Neuronal stem cell (in vitro differentiated cells): ENCODE data around the gene CACNA2D2.

Experiments
- DNase-seq: peaks from one replicate; pipeline ENCODE4 v3.0.0-alpha.2; 2013; ENCODE audit warnings: low spot score
- H2AFZ ChIP-seq: one replicate; pipeline ENCODE4 v1.6.1; 2013; ENCODE audit warnings: mild to moderate bottlenecking, low read length, inconsistent platforms
- H2AK5ac ChIP-seq: 2 replicates; pipeline ENCODE4 v1.6.1; 2013; ENCODE audit warnings: low read depth, mild to moderate bottlenecking, inconsistent platforms, low read length, moderate library complexity, mixed read lengths
- H2BK120ac ChIP-seq: 2 replicates; pipeline ENCODE4 v1.6.1; 2013; ENCODE audit warnings: low read depth, mild to moderate bottlenecking, inconsistent platforms, low read length, moderate library complexity, mixed read lengths
- H2BK12ac ChIP-seq: one replicate; pipeline ENCODE4 v1.6.1; 2013; ENCODE audit warnings: low read length, inconsistent platforms
- H2BK15ac ChIP-seq: 2 replicates; pipeline ENCODE4 v1.6.1; 2013; ENCODE audit warnings: mild to moderate bottlenecking, low read length, inconsistent platforms, mixed read lengths
- H2BK5ac ChIP-seq: one replicate; pipeline ENCODE4 v1.6.1; 2013; ENCODE audit warnings: inconsistent platforms, mild to moderate bottlenecking, low read length, moderate library complexity
- H3K14ac ChIP-seq: one replicate; pipeline ENCODE4 v1.6.1; 2013; ENCODE audit warnings: low read length, inconsistent platforms
- H3K18ac ChIP-seq: 2 replicates; pipeline ENCODE4 v1.6.1; 2013; ENCODE audit warnings: low read length, inconsistent platforms
- H3K23ac ChIP-seq: 2 replicates; pipeline ENCODE4 v1.6.1; 2013; ENCODE audit warnings: low read depth, mild to moderate bottlenecking, mixed read lengths, low read length, inconsistent platforms; ENCODE audit not compliant: poor library complexity
- H3K27ac ChIP-seq: replicated peaks from 3 replicates; pipeline ENCODE4 v1.5.1; 2013; ENCODE audit warnings: low read length, inconsistent platforms
- H3K27me3 ChIP-seq, 3 experiments: 2 replicates each; pipeline ENCODE4 v1.6.1; 2013; ENCODE audit warnings: low read length in 3 of 3, mild to moderate bottlenecking in 2 of 3, inconsistent platforms in 1 of 3, low read depth in 1 of 3, mixed read lengths in 1 of 3, moderate library complexity in 1 of 3; ENCODE audit not compliant: control insufficient read depth in 3 of 3, insufficient read depth in 3 of 3
- H3K36me3 ChIP-seq, 2 donors: replicated peaks in 1 of 2; 2 replicates each; pipeline ENCODE4 v1.6.1; 2013; ENCODE audit warnings: low read length in 2 of 2; ENCODE audit not compliant: control insufficient read depth in 2 of 2, insufficient read depth in 2 of 2
- H3K4ac ChIP-seq: 2 replicates; pipeline ENCODE4 v1.6.1; 2013; ENCODE audit warnings: inconsistent platforms, mild to moderate bottlenecking, low read length, moderate library complexity
- H3K4me1 ChIP-seq, 2 donors: 1 replicate in 1 of 2; 2 replicates in 1 of 2; pipeline ENCODE4 v1.6.1; 2013; ENCODE audit warnings: low read length in 2 of 2, low read depth in 1 of 2; ENCODE audit not compliant: control insufficient read depth in 2 of 2, insufficient read depth in 1 of 2
- H3K4me2 ChIP-seq: one replicate; pipeline ENCODE4 v1.6.1; 2013; ENCODE audit warnings: mild to moderate bottlenecking, low read length, inconsistent platforms; ENCODE audit not compliant: insufficient read depth, poor library complexity, severe bottlenecking
- H3K4me3 ChIP-seq, 2 donors: 2 replicates each; pipeline ENCODE4 v1.5.1; 2013; ENCODE audit warnings: low read length in 2 of 2, mild to moderate bottlenecking in 2 of 2, inconsistent platforms in 1 of 2, moderate library complexity in 1 of 2
- H3K79me1 ChIP-seq: one replicate; pipeline ENCODE4 v1.6.1; 2013; ENCODE audit warnings: low read depth, mild to moderate bottlenecking, inconsistent platforms, low read length, moderate library complexity
- H3K9ac ChIP-seq: one replicate; pipeline ENCODE4 v1.6.1; 2013; ENCODE audit warnings: mild to moderate bottlenecking, low read depth, low read length, inconsistent platforms; ENCODE audit not compliant: poor library complexity
- H3K9me3 ChIP-seq, 2 donors: replicated peaks in 1 of 2; 2 replicates each; pipeline versions ENCODE3 to v1.6.1; 2013; ENCODE audit warnings: low read length in 2 of 2, mild to moderate bottlenecking in 2 of 2, inconsistent platforms in 1 of 2, low read depth in 1 of 2, mixed read lengths in 1 of 2, moderate library complexity in 1 of 2; ENCODE audit not compliant: control insufficient read depth in 2 of 2, insufficient read depth in 1 of 2
- H4K8ac ChIP-seq: one replicate; pipeline ENCODE4 v1.6.1; 2013; ENCODE audit warnings: low read depth, mild to moderate bottlenecking, inconsistent platforms, low read length, moderate library complexity
- H4K91ac ChIP-seq: one replicate; pipeline ENCODE4 v1.6.1; 2013; ENCODE audit warnings: low read length, low read depth, mild to moderate bottlenecking, inconsistent platforms; ENCODE audit not compliant: poor library complexity
- WGBS, 2 donors: extraction: QIAGEN DNeasy Blood & Tissue Kit; methylation state at CpG; one replicate each; pipeline ENCODE4 v1.1.7; 2013; ENCODE audit warnings: missing lambda C conversion rate in 2 of 2, mixed read lengths in 1 of 2; ENCODE audit not compliant: insufficient read length in 2 of 2, insufficient replicate concordance in 1 of 2; ENCODE audit errors: extremely low coverage in 2 of 2; 5-methylcytosine and 5-hydroxymethylcytosine counted together

Gene CACNA2D2

DNA sequence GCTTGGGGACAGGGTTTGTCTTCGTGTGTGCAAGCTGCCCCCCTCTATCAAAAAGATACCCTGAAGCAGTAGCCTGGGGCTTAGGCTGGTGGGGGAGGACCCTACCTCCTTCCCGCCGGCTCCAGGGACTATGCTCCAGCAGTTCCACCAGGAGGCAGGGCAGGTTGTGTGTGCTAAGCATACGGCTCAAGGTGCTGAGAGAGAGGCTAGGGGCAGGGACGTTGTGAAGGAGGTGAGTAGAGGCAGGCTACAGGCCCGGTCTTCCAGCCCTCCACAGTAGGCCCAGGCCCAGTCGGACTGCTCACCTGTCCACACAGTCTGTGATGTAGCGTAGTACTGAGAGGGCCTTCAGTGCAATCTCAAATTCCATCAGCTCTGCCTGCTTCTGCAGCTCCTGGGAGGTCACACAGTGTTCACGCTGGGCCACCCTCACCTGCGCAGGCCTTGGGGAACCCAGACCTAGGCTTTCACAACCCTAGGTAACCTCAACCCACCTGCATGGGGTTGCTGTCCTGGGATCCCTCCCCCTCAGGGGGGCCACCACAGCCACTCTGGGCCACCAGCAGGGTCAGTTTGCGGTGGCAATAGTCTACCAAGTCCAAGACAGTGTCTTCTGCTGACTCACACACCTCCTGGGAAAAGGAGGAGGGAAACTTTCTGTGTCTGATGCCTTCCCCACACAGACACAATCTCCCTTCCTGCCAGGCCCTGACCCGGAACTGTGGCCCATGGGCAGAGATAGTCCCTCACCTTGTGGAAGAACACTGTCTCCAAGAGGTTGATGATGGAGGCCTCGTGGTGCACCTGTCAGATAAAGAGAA lies 160.4 kb downstream of the CACNA2D2 start:
- Histone ChIP-seq H2AFZ (no peak overlapping the region), H2BK15ac (peak overlapping the region; percentile 56), H3K9me3 (peaks cover 2 to 6% of the 10 kb centered on the region in 2 donors), H3K4me3 (no peak overlapping the region), H2BK5ac (no peak overlapping the region), H3K27ac (no peak overlapping the region), H3K14ac (no peak overlapping the region), H2BK120ac (no peak overlapping the region), H3K79me1 (no peaks in the 10 kb centered on the region), H3K9ac (no peak overlapping the region), H4K8ac (no peak overlapping the region), H3K23ac (peak overlapping the region; percentile 4), H3K4me1 (peaks cover 2 to 9% of the 10 kb centered on the region in 2 donors), H2BK12ac (no peak overlapping the region), H3K4me2 (no peak overlapping the region), H2AK5ac (peak overlapping the region; percentile 33), H3K27me3 (peaks cover 16 to 70% (median 56%) of the 10 kb centered on the region in 3 experiments), H3K4ac (no peak overlapping the region), H4K91ac (no peak overlapping the region), H3K36me3 (peaks cover 4 to 6% of the 10 kb centered on the region in 2 donors), H3K18ac (no peak overlapping the region)
- DNase-seq = no peak
- no CpG with 5 or more reads among the region's 13 CpGs for WGBS, 2 donors

DNA sequence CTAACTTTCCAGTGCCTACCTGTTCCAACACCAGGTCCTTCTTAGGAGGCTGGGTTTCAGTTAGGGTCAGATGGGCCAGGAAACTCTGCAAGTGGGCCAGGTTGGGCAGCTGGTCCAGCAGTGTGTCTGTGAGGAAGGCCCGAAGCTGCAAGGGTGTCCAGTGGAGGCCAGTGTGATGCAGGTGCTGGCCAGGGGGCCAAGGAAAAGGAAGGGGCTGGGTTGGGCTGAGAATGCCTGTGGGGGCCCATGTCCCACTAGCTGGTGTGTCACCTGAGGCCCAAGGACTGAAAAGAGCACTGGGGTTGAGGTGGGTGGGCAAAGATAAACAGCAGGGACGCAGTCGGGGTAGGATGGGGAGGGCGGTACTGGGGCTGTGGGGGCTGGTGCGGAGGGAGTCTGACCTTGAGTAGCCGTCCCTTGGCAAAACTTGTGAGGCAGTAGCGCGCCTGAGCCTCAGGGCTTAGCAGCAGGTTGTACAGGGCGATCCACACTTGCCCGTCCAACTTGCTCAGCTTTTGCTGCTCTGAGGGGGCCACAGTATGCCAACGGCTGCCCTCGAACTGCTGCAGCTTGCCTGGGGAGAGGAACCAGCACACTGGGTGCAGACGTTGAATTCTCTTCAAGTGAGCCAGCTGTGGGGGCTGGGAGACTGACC lies 161.3 kb downstream of the CACNA2D2 start:
- H3K79me1 ChIP-seq = no peaks in the 10 kb centered on the region
- H3K9ac ChIP-seq = peak overlapping the region; percentile 10
- H3K18ac ChIP-seq = no peak overlapping the region
- H3K4me1 ChIP-seq = peaks cover 3 to 12% of the 10 kb centered on the region in 2 donors
- H3K4me3 ChIP-seq = no peak overlapping the region
- H3K23ac ChIP-seq = peak overlapping the region; percentile 4
- H3K14ac ChIP-seq = no peak overlapping the region
- no peak overlapping the region for H4K91ac ChIP-seq
- H2BK15ac ChIP-seq = peak overlapping the region; percentile 66
- DNase-seq = no peak
- peak overlapping the region; percentile 33 for H2AK5ac ChIP-seq
- H3K27me3 ChIP-seq = peaks cover 16 to 70% (median 56%) of the 10 kb centered on the region in 3 experiments
- H2BK5ac ChIP-seq = no peak overlapping the region
- WGBS, 2 donors = no CpG with 5 or more reads among the region's 13 CpGs
- peaks cover 2 to 6% of the 10 kb centered on the region in 2 donors for H3K9me3 ChIP-seq
- no peak overlapping the region for H3K4me2 ChIP-seq
- H2BK12ac ChIP-seq = no peak overlapping the region
- no peak overlapping the region for H2AFZ ChIP-seq
- no peaks in the 10 kb centered on the region for H3K36me3 ChIP-seq
- no peak overlapping the region for H3K4ac ChIP-seq
- no peak overlapping the region for H3K27ac ChIP-seq
- no peak overlapping the region for H2BK120ac ChIP-seq
- H4K8ac ChIP-seq = no peak overlapping the region

DNA sequence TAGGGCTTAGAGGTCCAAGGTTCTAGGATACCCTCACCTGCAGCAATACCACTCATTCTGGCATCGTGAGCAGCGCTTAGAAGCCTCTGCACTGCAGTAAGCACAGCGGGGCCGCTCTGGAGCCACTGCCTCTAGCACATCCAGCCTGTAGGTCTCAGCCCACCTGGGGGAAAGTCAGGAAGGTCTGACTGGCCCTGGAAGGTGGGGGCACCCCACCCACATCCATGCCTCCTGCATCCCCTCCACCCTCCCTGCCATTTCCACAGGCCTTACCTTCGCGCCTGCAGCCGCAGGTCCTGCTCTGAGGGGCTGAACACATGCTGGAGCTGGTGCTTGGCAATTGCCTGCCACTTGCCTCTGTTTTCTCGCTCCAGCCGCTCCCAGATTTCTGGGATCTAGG lies 161.9 kb downstream of the CACNA2D2 start:
- Histone ChIP-seq H3K18ac (no peak overlapping the region), H3K9me3 (peaks cover 2 to 6% of the 10 kb centered on the region in 2 donors), H3K14ac (peak overlapping the region; percentile 15), H4K91ac (no peak overlapping the region), H2BK15ac (no peak overlapping the region), H3K79me1 (peaks cover 2% of the 10 kb centered on the region), H2AK5ac (no peak overlapping the region), H2BK120ac (no peak overlapping the region), H3K4me1 (peaks cover 5 to 12% of the 10 kb centered on the region in 2 donors), H3K4me3 (no peak overlapping the region), H2AFZ (no peak overlapping the region), H3K27ac (no peak overlapping the region), H3K4me2 (no peak overlapping the region), H3K9ac (no peak overlapping the region), H3K4ac (no peak overlapping the region), H3K27me3 (peaks cover 16 to 70% (median 56%) of the 10 kb centered on the region in 3 experiments), H2BK12ac (no peak overlapping the region), H2BK5ac (peak overlapping the region; percentile 27), H4K8ac (no peak overlapping the region), H3K23ac (no peak overlapping the region), H3K36me3 (no peaks in the 10 kb centered on the region)
- DNase-seq = no peak
- no CpG with 5 or more reads among the region's 9 CpGs for WGBS, 2 donors
